RWPE1 (cell line): ENCODE measurements around the gene TLL1.

ENCODE experiments used
- CTCF ChIA-PET: fragments of 350-600 bp; sonication (Branson Sonifier 250); formaldehyde crosslinking; extraction: SDS; loops from one replicate; lab custom pipeline; 2021; lab: Yijun Ruan, JAX
- POLR2A ChIA-PET: fragments of 400-600 bp; formaldehyde crosslinking; extraction: SDS; loops from one replicate; lab custom pipeline; 2020; ENCODE audit warnings: antibody characterized with exemption; ENCODE audit not compliant: low non-redundant PET; lab: Yijun Ruan, JAX
- DNase-seq: peaks from one replicate; pipeline ENCODE4 v3.0.0; 2012; ENCODE audit warnings: low spot score
- H3K27ac ChIP-seq: fragments of 450-650 bp; 2 replicates; pipeline ENCODE4 v1.5.1; 2017
- CTCF ChIP-seq: fragments of 450-650 bp; conservative IDR thresholded peaks from 2 replicates; pipeline ENCODE4 v1.5.1; 2017; ENCODE audit warnings: low read depth, mild to moderate bottlenecking

TLL1 gene

GRCh38 chr4:165970703-165971420 lies 97.8 kb downstream of the TLL1 start:
- POLR2A ChIA-PET: no interaction called here
- peak; percentile 25 for DNase-seq
- CTCF ChIA-PET: interaction anchor here (0.6 kb wide), 1 partner anchor 1287 kb away, joined by 4 read pairs; no protein-coding TSS in a partner anchor
- TF ChIP-seq CTCF: no peak
- peak overlapping the region; percentile 62 for H3K27ac ChIP-seq

GRCh38 chr4:165971446-165971845 lies 98.4 kb downstream of the TLL1 start:
- ChIA-PET POLR2A (no interaction called here), CTCF (interaction anchor here (0.6 kb wide), 1 partner anchor 1286 kb away, joined by 4 read pairs; no protein-coding TSS in a partner anchor)
- peak overlapping the region; percentile 62 for H3K27ac ChIP-seq
- TF ChIP-seq CTCF: no peak
- no peak for DNase-seq

GRCh38 chr4:165971933-165972332 lies 98.9 kb downstream of the TLL1 start:
- ChIA-PET POLR2A (no interaction called here), CTCF (interaction anchor here (0.6 kb wide), 1 partner anchor 116 kb away, joined by 3 read pairs; no protein-coding TSS in a partner anchor)
- H3K27ac ChIP-seq: peak overlapping the region; percentile 62; the same call in 1 of the 2 replicates
- peak; percentile 60 for DNase-seq
- no peak for TF ChIP-seq CTCF

- ChIA-PET POLR2A (no interaction called here), CTCF (interaction anchor here (0.6 kb wide), 1 partner anchor 115 kb away, joined by 3 read pairs; no protein-coding TSS in a partner anchor)
- no peak for TF ChIP-seq CTCF
- DNase-seq: peak; percentile 42
- H3K27ac ChIP-seq: no peak overlapping the region
Observed at GRCh38 chr4:165972747-165973146, 99.7 kb downstream of the TLL1 start.

- no peak for DNase-seq
- no peak overlapping the region for H3K27ac ChIP-seq
- CTCF ChIA-PET: no interaction called here
- no peak for TF ChIP-seq CTCF
- POLR2A ChIA-PET: no interaction called here
Observed at GRCh38 chr4:165982934-165983333, 109.9 kb downstream of the TLL1 start.

- ChIA-PET POLR2A (no interaction called here), CTCF (no interaction called here)
Observed at GRCh38 chr4:165986956-165987698, 114.1 kb downstream of the TLL1 start.

More at GRCh38 chr4:165986956-165987698, 114.1 kb downstream of the TLL1 start:
- DNase-seq: no peak
- H3K27ac ChIP-seq: no peak overlapping the region
- TF ChIP-seq CTCF: no peak
